Right ventricle myocardium superior (tissue), 1 donor: ENCODE results near the gene DPP6. TPM values are rescaled to one million over a fixed set of nuclear protein-coding genes. Genes with fewer than 3 reads are reported as not detected.
"Not testable (repeated sequence)": the region's sequence is repeated elsewhere in the genome, so short reads cannot be mapped to it uniquely, and the experiment has no call there.

ENCODE experiments used
- ATAC-seq: fragments of 200-7000 bp; cut with Tn5 transposase; one replicate; pipeline ENCODE4 v1.9.1; 2020; ENCODE audit warnings: mild to moderate bottlenecking; ENCODE audit not compliant: poor library complexity
- DNase-seq: peaks from one replicate; pipeline ENCODE4 v3.0.0-alpha.2; 2020
- intact Hi-C: fragments of 100-400 bp; cut with DNase I; formaldehyde crosslinking; loops from one replicate; pipeline ENCODE4 v1.11.2; 2022
- long read RNA-seq: library from polyadenylated mRNA; unstranded; transcript quantifications from one replicate; pipeline ENCODE4 v2.0.0, GENCODE V29; 2021
- total RNA-seq: library from RNA; stranded (reverse); fragmentation: NEBNext Ultra II Directional; extraction: Animal tissue kit (Norgen Biotek cat#: 25700); gene quantifications from one replicate; pipeline ENCODE4 v1.2.1, GENCODE V29; 2021
- donor health status: DM: no; HTN: yes; CAD: no; lungs with severe emphysema.

Gene DPP6
- total RNA-seq, result 0.19 TPM
- long read RNA-seq, result 0 reads

GRCh38 chr7:154051643-154052529 is at the start of gene DPP6:
DPP6 (plus strand) TSS chr7:154052398.
- ATAC-seq, intact Hi-C loops: not testable (repeated sequence)

GRCh38 chr7:154009423-154009911 is 42.7 kb upstream of the DPP6 start:
- intact Hi-C loops, DNase-seq, ATAC-seq: not testable (repeated sequence)

More at GRCh38 chr7:154051643-154052529, at the start of gene DPP6:
- not testable (repeated sequence) for DNase-seq

GRCh38 chr7:154010726-154011568 is 41.3 kb upstream of the DPP6 start:
- intact Hi-C loops, DNase-seq, ATAC-seq: not testable (repeated sequence)

GRCh38 chr7:154012800-154013199 is 39.4 kb upstream of the DPP6 start:
- ATAC-seq, DNase-seq, intact Hi-C loops: not testable (repeated sequence)

- intact Hi-C loops, ATAC-seq, DNase-seq: not testable (repeated sequence)
These were observed 36.6 kb upstream of the DPP6 start for GRCh38 chr7:154015636-154016035.

- ATAC-seq, intact Hi-C loops, DNase-seq: not testable (repeated sequence)
These were observed 33.8 kb upstream of the DPP6 start for GRCh38 chr7:154018354-154018753.

- DNase-seq, intact Hi-C loops, ATAC-seq: not testable (repeated sequence)
These were observed 24.4 kb upstream of the DPP6 start for GRCh38 chr7:154027805-154028204.

GRCh38 chr7:154030476-154031080 is 21.6 kb upstream of the DPP6 start:
- intact Hi-C loops, ATAC-seq, DNase-seq: not testable (repeated sequence)

GRCh38 chr7:154039466-154040165 is 12.6 kb upstream of the DPP6 start:
- DNase-seq, result not testable (repeated sequence)

GRCh38 chr7:154050394-154050793 is 1.8 kb upstream of the DPP6 start:
- ATAC-seq, intact Hi-C loops, DNase-seq: not testable (repeated sequence)

More at GRCh38 chr7:154039466-154040165, 12.6 kb upstream of the DPP6 start:
- peak; percentile 55 for ATAC-seq
- intact Hi-C loops, result not testable (repeated sequence)

- ATAC-seq, result peak; percentile 98
These were observed 1.1 kb upstream of the DPP6 start for GRCh38 chr7:154051006-154051642.

GRCh38 chr7:154052530-154053252 is 493 bp downstream of the DPP6 start:
- DNase-seq, ATAC-seq, intact Hi-C loops: not testable (repeated sequence)

More at GRCh38 chr7:154051006-154051642, 1.1 kb upstream of the DPP6 start:
- DNase-seq, intact Hi-C loops: not testable (repeated sequence)

- ATAC-seq, intact Hi-C loops, DNase-seq: not testable (repeated sequence)
These were observed 1.5 kb downstream of the DPP6 start for GRCh38 chr7:154053466-154054312.

- intact Hi-C loops, DNase-seq, ATAC-seq: not testable (repeated sequence)
These were observed 2.5 kb downstream of the DPP6 start for GRCh38 chr7:154054664-154055063.

GRCh38 chr7:154055491-154056106 is 3.4 kb downstream of the DPP6 start:
- DNase-seq, intact Hi-C loops: not testable (repeated sequence)
- ATAC-seq, result peak; percentile 45
